Mesothelial cell of epicardium (in vitro differentiated cells): ENCODE measurements around the gene TAS2R60. TPM values are rescaled to one million over a fixed set of nuclear protein-coding genes. Genes with fewer than 3 reads are reported as not detected.

Experiments
- DNase-seq, 2 experiments: peaks; one replicate each; pipeline ENCODE4 v3.0.0; 2021; ENCODE audit warnings: low spot score in 2 of 2; ENCODE audit not compliant: unreplicated experiment in 2 of 2
- H3K27ac Mint-ChIP-seq: 2 replicates; pipeline ENCODE4 v1.8.0; 2021; ENCODE audit warnings: mixed read lengths
- H3K27me3 Mint-ChIP-seq: 2 replicates; pipeline ENCODE4 v1.8.0; 2021; ENCODE audit warnings: low read depth, mixed read lengths
- H3K36me3 Mint-ChIP-seq: 2 replicates; pipeline ENCODE4 v1.8.0; 2021; ENCODE audit warnings: mixed read lengths
- H3K4me1 Mint-ChIP-seq: 2 replicates; pipeline ENCODE4 v1.8.0; 2021; ENCODE audit warnings: mixed read lengths
- H3K4me3 Mint-ChIP-seq: 2 replicates; pipeline ENCODE4 v1.8.0; 2021; ENCODE audit warnings: mild to moderate bottlenecking, moderate library complexity, mixed read lengths
- H3K9me3 Mint-ChIP-seq: 2 replicates; pipeline ENCODE4 v1.8.0; 2021; ENCODE audit warnings: mixed read lengths
- CTCF ChIP-seq: fragments of 200-600 bp; sonication (generic); IDR thresholded peaks from one replicate; pipeline ENCODE4 v1.5.0; 2021; ENCODE audit warnings: antibody characterized with exemption; ENCODE audit not compliant: unreplicated experiment
- total RNA-seq: library from RNA; stranded (reverse); gene quantifications from 3 replicates; pipeline ENCODE4 v1.2.1, GENCODE V29; 2021

Gene TAS2R60
- total RNA-seq, 1 donor from 2014 or later, result not detected

- DNase-seq, result no peak
- no peak overlapping the region for H3K27ac Mint-ChIP-seq
Measured at GRCh38 chr7:143456992-143457793, 13.9 kb downstream of the TAS2R60 start.

GRCh38 chr7:143458263-143458662, 15.0 kb downstream of the TAS2R60 start:
- no peak for TF ChIP-seq CTCF
- Mint-ChIP-seq H3K4me3 (no peak overlapping the region), H3K27ac (no peak overlapping the region), H3K4me1 (no peaks in the 10 kb centered on the region), H3K9me3 (peaks cover 5% of the 10 kb centered on the region), H3K36me3 (no peaks in the 10 kb centered on the region), H3K27me3 (no peaks in the 10 kb centered on the region)
- no peak for DNase-seq

More at GRCh38 chr7:143456992-143457793, 13.9 kb downstream of the TAS2R60 start:
- no peaks in the 10 kb centered on the region for H3K9me3 Mint-ChIP-seq
- H3K36me3 Mint-ChIP-seq, result no peaks in the 10 kb centered on the region
- no peaks in the 10 kb centered on the region for H3K27me3 Mint-ChIP-seq
- no peak overlapping the region for H3K4me3 Mint-ChIP-seq
- no peak for TF ChIP-seq CTCF
- H3K4me1 Mint-ChIP-seq, result no peaks in the 10 kb centered on the region

GRCh38 chr7:143458681-143459080, 15.4 kb downstream of the TAS2R60 start:
- TF ChIP-seq CTCF, result no peak
- no peak for DNase-seq

GRCh38 chr7:143459359-143459758, 16.1 kb downstream of the TAS2R60 start:
- no peak for TF ChIP-seq CTCF
- no peak overlapping the region for H3K27ac Mint-ChIP-seq
- H3K36me3 Mint-ChIP-seq, result no peaks in the 10 kb centered on the region
- no peak for DNase-seq
- H3K4me3 Mint-ChIP-seq, result no peak overlapping the region
- H3K27me3 Mint-ChIP-seq, result no peaks in the 10 kb centered on the region
- no peaks in the 10 kb centered on the region for H3K4me1 Mint-ChIP-seq
- H3K9me3 Mint-ChIP-seq, result peaks cover 5% of the 10 kb centered on the region

More at GRCh38 chr7:143458681-143459080, 15.4 kb downstream of the TAS2R60 start:
- H3K36me3 Mint-ChIP-seq, result no peaks in the 10 kb centered on the region
- no peaks in the 10 kb centered on the region for H3K4me1 Mint-ChIP-seq
- no peaks in the 10 kb centered on the region for H3K27me3 Mint-ChIP-seq
- H3K4me3 Mint-ChIP-seq, result no peak overlapping the region
- peaks cover 5% of the 10 kb centered on the region for H3K9me3 Mint-ChIP-seq
- no peak overlapping the region for H3K27ac Mint-ChIP-seq

- H3K4me1 Mint-ChIP-seq, result no peaks in the 10 kb centered on the region
- no peaks in the 10 kb centered on the region for H3K27me3 Mint-ChIP-seq
- no peak for TF ChIP-seq CTCF
- no peak overlapping the region for H3K4me3 Mint-ChIP-seq
- no peak for DNase-seq
- no peaks in the 10 kb centered on the region for H3K36me3 Mint-ChIP-seq
- H3K9me3 Mint-ChIP-seq, result peaks cover 5% of the 10 kb centered on the region
- no peak overlapping the region for H3K27ac Mint-ChIP-seq
Measured at GRCh38 chr7:143460271-143460979, 17.2 kb downstream of the TAS2R60 start.
